Adrenal gland (tissue), 12 donors: ENCODE results near the gene COBLL1. TPM values are rescaled to one million over a fixed set of nuclear protein-coding genes. Genes with fewer than 3 reads are reported as not detected.
"Not testable (repeated sequence)": the region's sequence is repeated elsewhere in the genome, so short reads cannot be mapped to it uniquely, and the experiment has no call there.

Experiments
- DNase-seq, 7 donors: peaks; one replicate each; pipeline ENCODE4 v3.0.0-alpha.2; 2019 to 2020
- H3K27ac ChIP-seq, 5 donors: fragments of 200-600 bp; sonication (generic) in 4 of 5; 1 replicate in 3 of 5; 2 replicates in 2 of 5; pipeline versions ENCODE4 v1.5.1 to v1.8.0; 2016 to 2020; ENCODE audit warnings: mild to moderate bottlenecking in 1 of 5
- H3K27me3 ChIP-seq: fragments of 200-600 bp; 2 replicates; pipeline ENCODE4 v1.8.0; 2021
- H3K36me3 ChIP-seq, 2 donors: fragments of 200-600 bp; replicated peaks in 1 of 2; 1 replicate in 1 of 2; 2 replicates in 1 of 2; pipeline versions ENCODE4 v1.5.1 to v1.8.0; 2018 to 2022
- H3K4me1 ChIP-seq, 2 donors: fragments of 200-600 bp; replicated peaks in 1 of 2; 1 replicate in 1 of 2; 2 replicates in 1 of 2; pipeline versions ENCODE4 v1.5.1 to v1.8.0; 2018 to 2021
- H3K4me3 ChIP-seq, 4 donors: fragments of 200-600 bp; sonication (generic) in 3 of 4; one replicate each; pipeline ENCODE4 v1.5.1; 2016 to 2018
- H3K9me3 ChIP-seq, 3 donors: fragments of 200-600 bp; sonication (generic) in 1 of 3; replicated peaks in 1 of 3; 1 replicate in 2 of 3; 2 replicates in 1 of 3; pipeline versions ENCODE4 v1.5.1 to v1.8.0; 2016 to 2021
- POLR2A ChIP-seq, 2 donors: fragments of 450-650 bp; IDR thresholded peaks; one replicate each; pipeline ENCODE4 v1.6.1; 2017; ENCODE audit warnings: antibody characterized with exemption in 2 of 2, mild to moderate bottlenecking in 2 of 2, moderate library complexity in 1 of 2
- WGBS, 4 donors: extraction: QIAGEN DNeasy Blood & Tissue Kit in 2 of 4; methylation state at CpG; one replicate each; pipeline versions ENCODE4 v1.1.5 to v1.1.7; 2013 to 2017; 5-methylcytosine and 5-hydroxymethylcytosine counted together
- intact Hi-C, 2 donors: fragments of 100-400 bp; cut with DNase I; formaldehyde crosslinking; loops; one replicate each; pipeline versions ENCODE4 v1.14.1 to v1.15.0; 2022 to 2023
- polyA plus RNA-seq, 3 donors: library from polyadenylated mRNA; stranded (reverse); fragments of 200-250 nt in 2 of 3; fragments of 350-450 nt in 1 of 3; fragmentation: Illumina TruSeq in 1 of 3; extraction: RNeasy Lipid Tissue Mini Kit (QIAGEN cat#74804) in 1 of 3; gene quantifications; one replicate each; pipeline ENCODE4 v1.2.3, GENCODE V29; 2013 to 2014
- total RNA-seq, 9 donors: library from RNA; depleted of rRNA in 4 of 9; stranded (reverse); fragments of >200 nt in 4 of 9; fragments of 120-200 nt in 1 of 9; fragmentation: NEBNext Ultra II Directional in 1 of 9; extraction: Animal tissue kit (Norgen Biotek cat#: 25700) in 1 of 9; gene quantifications; one replicate each; pipeline versions ENCODE4 v1.1.0 to v1.2.4, GENCODE V29; 2013 to 2023
- TF ChIP-seq, protein P1 (sequence below), 6 experiments: fragments of 450-650 bp in 4 of 6; fragments of 200-600 bp in 2 of 6; sonication (generic) in 1 of 6; IDR thresholded peaks; 1 replicate in 5 of 6; 2 replicates in 1 of 6; pipeline versions ENCODE4 v1.5.1 to v1.8.0; 2016 to 2021; ENCODE audit warnings: antibody characterized with exemption in 6 of 6, mild to moderate bottlenecking in 2 of 6, moderate library complexity in 1 of 6
- donor health status: healthy with polysubstance abuse.
- donor health status: Bipolar disorder and iron deficiency.
- donor health status: DM: yes; HTN: yes; CAD: no.
- donor health status: DM: no; HTN: no; CAD: no.
- donor health status: DM: no; HTN: no; CAD: no.
- donor health status: DM: yes; HTN: yes; CAD: no.

COBLL1 gene
- total and polyA plus RNA-seq, 12 donors, result 25.8 to 365 (median 212) TPM

DNA sequence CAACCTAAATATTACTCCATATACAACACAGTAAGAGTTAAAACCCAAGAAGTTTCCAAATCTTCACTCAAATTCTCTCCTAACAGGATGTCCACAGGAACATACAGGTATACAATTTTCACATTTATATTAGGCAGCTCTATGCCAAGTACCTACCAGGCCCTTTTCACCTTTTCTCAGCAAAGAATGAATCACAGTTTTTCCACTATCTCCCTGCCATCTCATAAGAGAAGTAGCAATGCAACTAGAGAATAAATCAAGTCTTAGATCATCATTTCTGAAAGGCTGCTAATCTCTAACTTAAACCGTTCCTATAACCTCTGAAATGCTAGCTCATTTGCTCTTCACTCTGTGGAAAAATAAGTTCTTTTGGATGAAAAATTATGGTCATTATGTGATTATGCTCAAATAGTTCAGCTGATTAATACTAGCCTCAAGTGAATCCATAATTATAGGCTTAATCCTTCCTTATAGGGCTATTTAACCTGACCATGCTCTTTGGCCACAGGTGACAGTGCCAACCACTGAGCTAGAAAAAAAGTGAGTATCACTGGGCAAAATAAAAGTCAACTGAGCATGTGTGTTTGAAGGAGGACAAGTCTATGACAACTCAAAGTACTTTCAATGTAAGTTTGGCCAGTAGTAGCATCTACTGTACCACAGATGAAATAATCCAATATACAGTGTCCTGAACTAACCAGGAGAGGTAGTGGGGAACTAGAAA is 79.7 kb downstream of the COBLL1 start:
- H3K9me3 ChIP-seq, result no peaks in the 10 kb centered on the region
- no peak for DNase-seq
- no peak for TF ChIP-seq POLR2A (IDR thresholded peaks at IDR 0.05)
- TF ChIP-seq, protein P1, sequence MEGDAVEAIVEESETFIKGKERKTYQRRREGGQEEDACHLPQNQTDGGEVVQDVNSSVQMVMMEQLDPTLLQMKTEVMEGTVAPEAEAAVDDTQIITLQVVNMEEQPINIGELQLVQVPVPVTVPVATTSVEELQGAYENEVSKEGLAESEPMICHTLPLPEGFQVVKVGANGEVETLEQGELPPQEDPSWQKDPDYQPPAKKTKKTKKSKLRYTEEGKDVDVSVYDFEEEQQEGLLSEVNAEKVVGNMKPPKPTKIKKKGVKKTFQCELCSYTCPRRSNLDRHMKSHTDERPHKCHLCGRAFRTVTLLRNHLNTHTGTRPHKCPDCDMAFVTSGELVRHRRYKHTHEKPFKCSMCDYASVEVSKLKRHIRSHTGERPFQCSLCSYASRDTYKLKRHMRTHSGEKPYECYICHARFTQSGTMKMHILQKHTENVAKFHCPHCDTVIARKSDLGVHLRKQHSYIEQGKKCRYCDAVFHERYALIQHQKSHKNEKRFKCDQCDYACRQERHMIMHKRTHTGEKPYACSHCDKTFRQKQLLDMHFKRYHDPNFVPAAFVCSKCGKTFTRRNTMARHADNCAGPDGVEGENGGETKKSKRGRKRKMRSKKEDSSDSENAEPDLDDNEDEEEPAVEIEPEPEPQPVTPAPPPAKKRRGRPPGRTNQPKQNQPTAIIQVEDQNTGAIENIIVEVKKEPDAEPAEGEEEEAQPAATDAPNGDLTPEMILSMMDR (IDR thresholded peaks at IDR 0.05), result no peak
- no peaks in the 10 kb centered on the region for H3K27me3 ChIP-seq
- intact Hi-C loops, result no loop called here
- peak overlapping the region in 3 of 5 donors; percentile 30 to 50 (median 37) for H3K27ac ChIP-seq
- H3K4me3 ChIP-seq, result no peak overlapping the region
- peaks cover under 1 to 23% of the 10 kb centered on the region in 2 donors for H3K4me1 ChIP-seq
- no peaks in the 10 kb centered on the region for H3K36me3 ChIP-seq
- WGBS, 4 donors, result 32 to 57% (median 43%) methylated on average over 1 of the region's 1 CpG

DNA sequence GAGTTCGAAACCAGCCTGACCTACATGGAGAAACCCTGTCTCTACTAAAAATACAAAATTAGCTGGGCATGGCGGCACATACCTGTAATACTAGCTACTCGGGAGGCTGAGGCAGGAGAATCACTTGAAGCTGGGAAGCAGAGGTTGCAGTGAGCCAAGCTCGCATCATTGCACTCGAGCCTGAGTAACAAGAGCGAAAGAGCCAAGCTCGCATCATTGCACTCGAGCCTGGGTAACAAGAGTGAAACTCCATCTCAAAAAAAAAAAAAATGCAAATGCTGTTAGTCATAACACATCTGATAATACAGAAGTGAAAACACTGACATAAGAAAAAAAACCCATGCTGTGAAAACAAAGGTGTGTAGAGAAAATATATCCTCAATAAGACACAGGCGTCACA is 80.4 kb downstream of the COBLL1 start:
- H3K4me3 ChIP-seq, H3K9me3 ChIP-seq, intact Hi-C loops, H3K36me3 ChIP-seq, H3K27me3 ChIP-seq: not testable (repeated sequence)
- H3K27ac ChIP-seq, result peak overlapping the region in 2 of 5 donors; percentile 36 to 50
- peaks cover 6 to 30% of the 10 kb centered on the region in 2 donors for H3K4me1 ChIP-seq
- peak in 3 of 7 donors; percentile 23 to 45 (median 35) for DNase-seq
- 71 to 88% (median 82%) methylated on average over 9 of the region's 9 CpGs for WGBS, 4 donors

DNA sequence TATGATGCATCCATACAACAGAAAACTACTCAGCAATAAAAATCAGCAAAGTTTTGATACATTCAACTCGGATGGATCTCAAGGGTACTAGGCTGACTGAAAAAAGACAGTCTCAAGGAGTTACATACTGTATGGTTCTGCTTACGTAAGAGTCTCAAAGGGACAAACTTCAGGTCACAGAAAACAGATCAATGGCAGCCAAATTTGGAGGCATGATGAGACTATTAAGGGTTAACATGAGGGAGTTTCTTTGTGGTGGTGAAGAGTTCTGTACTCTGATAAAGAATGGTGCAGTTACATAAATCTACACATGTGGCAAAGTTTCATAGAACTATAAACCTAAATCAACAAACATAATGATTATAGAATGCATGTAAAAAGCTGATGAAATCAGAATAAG is 81.4 kb downstream of the COBLL1 start:
- WGBS, 4 donors, result 0 to 80% (median 62%) methylated on average over 1 to 2 of the region's 2 CpGs
- peaks cover 6 to 32% of the 10 kb centered on the region in 2 donors for H3K4me1 ChIP-seq
- intact Hi-C loops, result no loop called here
- H3K27me3 ChIP-seq, result no peaks in the 10 kb centered on the region
- H3K27ac ChIP-seq, result peak overlapping the region in 2 of 5 donors; percentile 17 to 21
- H3K4me3 ChIP-seq, result no peak overlapping the region
- TF ChIP-seq POLR2A (IDR thresholded peaks at IDR 0.05), result no peak
- TF ChIP-seq, protein P1 (IDR thresholded peaks at IDR 0.05), result no peak
- no peaks in the 10 kb centered on the region for H3K36me3 ChIP-seq
- H3K9me3 ChIP-seq, result no peaks in the 10 kb centered on the region
- DNase-seq, result no peak

DNA sequence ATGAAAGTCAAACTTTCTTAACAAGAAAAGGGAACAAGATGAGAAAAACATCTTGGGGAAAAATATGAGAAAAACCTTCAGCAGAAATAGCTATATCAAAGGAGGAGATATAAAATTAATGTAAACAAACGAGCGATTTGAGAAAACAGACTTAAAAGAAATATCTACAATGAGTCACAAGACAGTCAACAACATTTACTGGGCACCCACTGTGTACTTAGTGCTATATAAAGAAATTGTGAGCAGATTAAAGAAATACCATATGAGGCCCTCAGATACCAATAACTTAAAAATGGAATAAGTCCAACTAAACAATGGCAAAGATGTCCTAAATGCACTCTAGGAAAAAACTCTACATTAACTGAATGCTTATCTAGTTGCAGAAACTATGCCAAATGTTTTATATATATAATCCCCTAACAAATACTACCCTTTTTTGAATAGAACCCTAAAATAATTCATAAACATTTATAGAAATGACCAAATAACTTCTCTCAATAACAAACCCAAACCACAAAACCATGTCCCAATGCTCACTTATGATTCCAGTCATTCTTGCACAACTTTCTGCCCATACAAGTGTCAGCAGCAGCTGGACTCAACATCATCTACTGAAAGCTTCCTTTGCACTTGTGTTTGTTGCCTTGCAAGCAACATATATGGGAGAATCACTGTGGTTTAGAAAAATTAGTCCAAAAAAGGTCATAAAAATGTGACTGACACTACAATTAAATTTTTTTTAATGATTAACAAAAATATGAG is 83.5 kb downstream of the COBLL1 start:
- Histone ChIP-seq H3K36me3 (no peaks in the 10 kb centered on the region), H3K4me1 (peaks cover 6 to 28% of the 10 kb centered on the region in 2 donors), H3K27me3 (no peaks in the 10 kb centered on the region), H3K27ac (no peak overlapping the region), H3K9me3 (no peaks in the 10 kb centered on the region), H3K4me3 (no peak overlapping the region)
- TF ChIP-seq POLR2A (IDR thresholded peaks at IDR 0.05), result no peak
- TF ChIP-seq, protein P1 (IDR thresholded peaks at IDR 0.05), result no peak
- intact Hi-C loops, result no loop called here
- DNase-seq, result peak in 1 of 7 donors; percentile 25
- WGBS, 4 donors, result 73 to 82% (median 78%) methylated on average over 2 of the region's 2 CpGs
